Nephron progenitor cell (in vitro differentiated cells): Measurements from ENCODE around the gene FRMPD2.
"Not testable (repeated sequence)": the region's sequence is repeated elsewhere in the genome, so short reads cannot be mapped to it uniquely, and the experiment has no call there.

Experiments
- DNase-seq: peaks from one replicate; pipeline ENCODE4 v3.0.0; 2021
- H3K27ac Mint-ChIP-seq: 2 replicates; pipeline ENCODE4 v1.8.0; 2021; ENCODE audit warnings: mild to moderate bottlenecking, moderate library complexity, mixed read lengths
- H3K27me3 Mint-ChIP-seq: 2 replicates; pipeline ENCODE4 v1.8.0; 2021; ENCODE audit warnings: mild to moderate bottlenecking, low read depth, mixed read lengths; ENCODE audit not compliant: poor library complexity
- H3K36me3 Mint-ChIP-seq: 2 replicates; pipeline ENCODE4 v1.8.0; 2021; ENCODE audit warnings: low read depth, mixed read lengths
- H3K4me1 Mint-ChIP-seq: 2 replicates; pipeline ENCODE4 v1.8.0; 2021; ENCODE audit warnings: mixed read lengths
- H3K4me3 Mint-ChIP-seq: 2 replicates; pipeline ENCODE4 v1.8.0; 2021; ENCODE audit warnings: mild to moderate bottlenecking, moderate library complexity, mixed read lengths
- H3K9me3 Mint-ChIP-seq: 2 replicates; pipeline ENCODE4 v1.8.0; 2021; ENCODE audit warnings: mild to moderate bottlenecking, moderate library complexity, mixed read lengths
- TF ChIP-seq, protein P1 (sequence below): fragments of 200-600 bp; sonication (generic); IDR thresholded peaks from 2 replicates; pipeline ENCODE4 v1.5.0; 2021; ENCODE audit warnings: antibody characterized with exemption

The FRMPD2 gene

GRCh38 chr10:48224296-48224695 lies 50.2 kb downstream of the FRMPD2 start:
- TF ChIP-seq, protein P1, sequence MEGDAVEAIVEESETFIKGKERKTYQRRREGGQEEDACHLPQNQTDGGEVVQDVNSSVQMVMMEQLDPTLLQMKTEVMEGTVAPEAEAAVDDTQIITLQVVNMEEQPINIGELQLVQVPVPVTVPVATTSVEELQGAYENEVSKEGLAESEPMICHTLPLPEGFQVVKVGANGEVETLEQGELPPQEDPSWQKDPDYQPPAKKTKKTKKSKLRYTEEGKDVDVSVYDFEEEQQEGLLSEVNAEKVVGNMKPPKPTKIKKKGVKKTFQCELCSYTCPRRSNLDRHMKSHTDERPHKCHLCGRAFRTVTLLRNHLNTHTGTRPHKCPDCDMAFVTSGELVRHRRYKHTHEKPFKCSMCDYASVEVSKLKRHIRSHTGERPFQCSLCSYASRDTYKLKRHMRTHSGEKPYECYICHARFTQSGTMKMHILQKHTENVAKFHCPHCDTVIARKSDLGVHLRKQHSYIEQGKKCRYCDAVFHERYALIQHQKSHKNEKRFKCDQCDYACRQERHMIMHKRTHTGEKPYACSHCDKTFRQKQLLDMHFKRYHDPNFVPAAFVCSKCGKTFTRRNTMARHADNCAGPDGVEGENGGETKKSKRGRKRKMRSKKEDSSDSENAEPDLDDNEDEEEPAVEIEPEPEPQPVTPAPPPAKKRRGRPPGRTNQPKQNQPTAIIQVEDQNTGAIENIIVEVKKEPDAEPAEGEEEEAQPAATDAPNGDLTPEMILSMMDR = no peak
- Mint-ChIP-seq H3K4me3 (no peak overlapping the region), H3K27ac (no peak overlapping the region), H3K9me3 (peaks cover 6% of the 10 kb centered on the region), H3K27me3 (peaks cover 23% of the 10 kb centered on the region), H3K36me3 (no peaks in the 10 kb centered on the region), H3K4me1 (no peaks in the 10 kb centered on the region)
- DNase-seq = no peak

GRCh38 chr10:48221814-48222213 lies 52.7 kb downstream of the FRMPD2 start:
- Mint-ChIP-seq H3K27me3 (peaks cover 13% of the 10 kb centered on the region), H3K27ac (no peak overlapping the region), H3K4me3 (no peak overlapping the region), H3K4me1 (no peaks in the 10 kb centered on the region), H3K36me3 (no peaks in the 10 kb centered on the region), H3K9me3 (peaks cover 6% of the 10 kb centered on the region)
- DNase-seq = no peak
- TF ChIP-seq, protein P1 = no peak

DNA sequence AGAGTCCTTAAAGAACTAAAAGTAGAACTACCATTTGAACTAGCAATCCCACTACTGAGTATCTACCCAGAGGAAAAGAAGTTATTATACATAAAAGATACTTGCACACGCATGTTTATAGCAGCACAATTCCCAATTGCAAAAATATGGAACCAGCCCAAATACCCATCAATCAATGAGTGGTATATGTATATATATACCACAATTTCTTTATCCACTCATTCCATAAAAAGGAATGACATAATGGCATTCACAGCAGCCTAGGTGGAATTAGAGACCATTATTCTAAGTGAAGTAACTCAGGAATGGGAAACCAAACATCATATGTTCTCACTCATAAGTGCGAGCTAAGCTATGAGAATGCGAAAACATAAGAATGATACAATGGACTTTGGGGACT lies 53.5 kb downstream of the FRMPD2 start:
- not testable (repeated sequence) for H3K4me1 Mint-ChIP-seq, DNase-seq, H3K9me3 Mint-ChIP-seq

DNA sequence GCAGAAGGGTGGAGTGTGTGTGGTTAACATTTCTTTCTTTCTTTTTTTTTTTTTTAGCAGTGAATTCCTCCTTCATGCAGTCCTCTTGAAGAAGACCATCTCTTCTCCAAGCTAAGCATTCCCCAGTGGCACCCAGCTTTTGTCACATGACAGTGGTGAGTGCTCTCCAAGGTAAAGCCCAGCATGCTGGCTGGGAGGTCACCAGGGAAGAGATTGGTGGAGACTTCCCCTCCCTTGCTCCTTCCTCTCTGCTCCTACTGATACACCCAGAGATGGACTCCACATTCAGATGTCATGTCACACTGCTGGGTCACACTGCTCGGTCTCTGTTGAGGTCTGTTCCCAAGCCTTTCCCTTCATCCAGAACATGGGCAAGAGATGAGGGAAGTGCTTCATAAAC lies 55.3 kb downstream of the FRMPD2 start:
- TF ChIP-seq, protein P1 = no peak
- Mint-ChIP-seq H3K27me3 (peaks cover 2% of the 10 kb centered on the region), H3K9me3 (peaks cover 6% of the 10 kb centered on the region), H3K36me3 (no peaks in the 10 kb centered on the region), H3K4me3 (no peak overlapping the region), H3K27ac (no peak overlapping the region), H3K4me1 (no peaks in the 10 kb centered on the region)
- no peak for DNase-seq

More for the DNA sequence above, 53.5 kb downstream of the FRMPD2 start:
- H3K4me3 Mint-ChIP-seq, H3K27ac Mint-ChIP-seq, H3K36me3 Mint-ChIP-seq, H3K27me3 Mint-ChIP-seq: not testable (repeated sequence)

- TF ChIP-seq, protein P1 = no peak
- Mint-ChIP-seq H3K9me3 (peaks cover 6% of the 10 kb centered on the region), H3K4me1 (no peaks in the 10 kb centered on the region), H3K27ac (no peak overlapping the region), H3K4me3 (no peak overlapping the region), H3K36me3 (no peaks in the 10 kb centered on the region), H3K27me3 (peaks cover 16% of the 10 kb centered on the region)
- DNase-seq = no peak
Observed at GRCh38 chr10:48216744-48217143, 57.8 kb downstream of the FRMPD2 start.

- H3K36me3 Mint-ChIP-seq = no peaks in the 10 kb centered on the region
- peaks cover 6% of the 10 kb centered on the region for H3K9me3 Mint-ChIP-seq
- H3K27ac Mint-ChIP-seq = no peak overlapping the region
- no peak overlapping the region for H3K4me3 Mint-ChIP-seq
- TF ChIP-seq, protein P1 = no peak
- H3K4me1 Mint-ChIP-seq = no peaks in the 10 kb centered on the region
- no peak for DNase-seq
- peaks cover 18% of the 10 kb centered on the region for H3K27me3 Mint-ChIP-seq
Observed at GRCh38 chr10:48216204-48216505, 58.3 kb downstream of the FRMPD2 start.
